Measurements from ENCODE around the gene EFCAB8.

EFCAB8 gene

GRCh38 chr20:32837157-32837556 lies 21.6 kb upstream of the EFCAB8 start:
- no peak for DNase-seq (ENCODE audit: low read depth)
- H3K4me3 ChIP-seq (ENCODE audit: low read depth, low read length) = no peak overlapping the region
- no peak for TF ChIP-seq POLR2A (IDR thresholded peaks at IDR 0.05; ENCODE audit: extremely low read depth, insufficient read length)
- TF ChIP-seq, protein P1, sequence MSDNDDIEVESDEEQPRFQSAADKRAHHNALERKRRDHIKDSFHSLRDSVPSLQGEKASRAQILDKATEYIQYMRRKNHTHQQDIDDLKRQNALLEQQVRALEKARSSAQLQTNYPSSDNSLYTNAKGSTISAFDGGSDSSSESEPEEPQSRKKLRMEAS (IDR thresholded peaks at IDR 0.05; ENCODE audit: low read depth, low read length) = no peak
- TF ChIP-seq CTCF (IDR thresholded peaks at IDR 0.05; ENCODE audit: low read depth, low read length) = no peak
- no peak for TF ChIP-seq MYC (IDR thresholded peaks at IDR 0.05; ENCODE audit: low read depth, low read length)

GRCh38 chr20:32839227-32839981 lies 19.3 kb upstream of the EFCAB8 start:
- TF ChIP-seq, protein P1 (IDR thresholded peaks at IDR 0.05; ENCODE audit: low read depth, low read length) = no peak
- no peak for TF ChIP-seq MYC (IDR thresholded peaks at IDR 0.05; ENCODE audit: low read depth, low read length)
- DNase-seq (ENCODE audit: low read depth) = no peak
- no peak overlapping the region for H3K4me3 ChIP-seq (ENCODE audit: low read depth, low read length)

- no peak for DNase-seq (ENCODE audit: low read depth)
- TF ChIP-seq, protein P1 (IDR thresholded peaks at IDR 0.05; ENCODE audit: low read depth, low read length) = no peak
- TF ChIP-seq POLR2A (IDR thresholded peaks at IDR 0.05; ENCODE audit: extremely low read depth, insufficient read length) = no peak
- no peak for TF ChIP-seq MYC (IDR thresholded peaks at IDR 0.05; ENCODE audit: low read depth, low read length)
- no peak for TF ChIP-seq CTCF (IDR thresholded peaks at IDR 0.05; ENCODE audit: low read depth, low read length)
- no peak overlapping the region for H3K4me3 ChIP-seq (ENCODE audit: low read depth, low read length)
Measured at GRCh38 chr20:32839982-32840285, 18.8 kb upstream of the EFCAB8 start.

DNA sequence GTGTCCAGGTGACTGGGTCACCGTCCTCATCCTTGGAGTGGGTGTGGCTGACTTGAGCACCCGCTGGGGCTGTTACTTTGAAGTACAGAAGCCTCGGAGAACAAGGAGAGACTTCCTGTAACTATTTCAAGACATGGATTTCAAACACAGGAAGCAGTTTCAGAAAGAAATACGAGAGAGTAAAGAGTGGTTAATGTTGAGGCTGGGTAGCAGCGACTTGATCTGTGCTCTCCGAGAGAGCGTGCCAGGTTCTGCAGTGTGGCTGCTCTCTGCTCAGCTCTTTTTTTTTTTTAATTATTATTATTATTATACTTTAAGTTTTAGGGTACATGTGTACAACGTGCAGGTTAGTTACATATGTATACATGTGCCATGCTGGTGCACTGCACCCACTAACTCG lies 17.5 kb upstream of the EFCAB8 start:
- DNase-seq (ENCODE audit: low read depth) = no peak
- no peak overlapping the region for H3K4me3 ChIP-seq (ENCODE audit: low read depth, low read length)
- TF ChIP-seq CTCF (IDR thresholded peaks at IDR 0.05; ENCODE audit: low read depth, low read length) (no peak), POLR2A (IDR thresholded peaks at IDR 0.05; ENCODE audit: extremely low read depth, insufficient read length) (no peak), MYC (IDR thresholded peaks at IDR 0.05; ENCODE audit: low read depth, low read length) (no peak)
- TF ChIP-seq, protein P1 (IDR thresholded peaks at IDR 0.05; ENCODE audit: low read depth, low read length) = no peak

GRCh38 chr20:32841632-32842031 lies 17.1 kb upstream of the EFCAB8 start:
- DNase-seq (ENCODE audit: low read depth) = no peak
- no peak overlapping the region for H3K4me3 ChIP-seq (ENCODE audit: low read depth, low read length)
- TF ChIP-seq, protein P1 (IDR thresholded peaks at IDR 0.05; ENCODE audit: low read depth, low read length) = no peak
- TF ChIP-seq POLR2A (IDR thresholded peaks at IDR 0.05; ENCODE audit: extremely low read depth, insufficient read length) (no peak), CTCF (IDR thresholded peaks at IDR 0.05; ENCODE audit: low read depth, low read length) (no peak), MYC (IDR thresholded peaks at IDR 0.05; ENCODE audit: low read depth, low read length) (no peak)

DNA sequence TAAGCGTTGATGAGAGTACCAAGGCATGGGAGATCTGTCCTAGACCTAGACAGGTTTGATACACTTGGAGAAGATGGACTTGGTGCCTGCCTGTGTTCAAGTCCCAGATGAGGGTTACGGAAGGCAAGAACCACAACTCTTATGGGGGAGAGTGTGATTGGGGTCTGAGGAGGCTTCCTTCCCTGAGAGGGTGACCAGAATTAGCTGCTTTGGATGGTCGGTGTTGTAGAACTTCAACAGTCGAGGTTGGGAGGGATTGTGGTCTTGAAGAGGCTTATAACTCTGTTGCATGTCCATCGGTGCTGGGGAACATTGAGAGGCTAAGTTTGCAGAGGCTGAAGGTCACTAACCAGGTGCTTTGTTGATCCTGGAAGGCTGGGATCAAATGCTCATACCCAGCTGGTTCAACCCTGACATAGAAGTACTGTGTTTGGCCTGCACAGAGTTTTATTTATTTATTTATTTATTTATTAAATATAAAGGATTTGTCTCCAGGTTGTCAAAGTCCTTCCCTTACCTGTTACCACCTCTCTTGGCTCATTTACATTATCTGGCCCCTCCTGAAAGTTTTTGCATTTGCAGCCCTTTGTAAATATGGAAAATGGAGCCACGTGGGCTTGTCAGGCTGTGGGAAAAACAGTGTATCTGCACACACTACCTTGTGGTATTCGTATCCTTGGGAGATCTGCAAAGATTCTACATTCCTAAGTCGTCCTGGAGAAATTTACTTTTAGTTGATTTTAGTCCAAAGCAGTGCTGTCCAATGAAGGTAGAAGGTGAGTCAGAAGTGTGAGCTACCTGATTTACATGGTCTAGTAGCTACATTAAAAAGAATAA lies 15.8 kb upstream of the EFCAB8 start:
- DNase-seq (ENCODE audit: low read depth) = no peak
- TF ChIP-seq, protein P1 (IDR thresholded peaks at IDR 0.05; ENCODE audit: low read depth, low read length) = no peak
- no peak for TF ChIP-seq CTCF (IDR thresholded peaks at IDR 0.05; ENCODE audit: low read depth, low read length)
- no peak for TF ChIP-seq POLR2A (IDR thresholded peaks at IDR 0.05; ENCODE audit: extremely low read depth, insufficient read length)
- TF ChIP-seq MYC (IDR thresholded peaks at IDR 0.05; ENCODE audit: low read depth, low read length) = no peak
- no peak overlapping the region for H3K4me3 ChIP-seq (ENCODE audit: low read depth, low read length)

Data from NB4 (cell line).